Stomach (tissue), 4 donors: ENCODE results near the gene LTA4H.

Experiments used
- CTCF ChIP-seq, 7 experiments: fragments of 450-650 bp in 4 of 7; fragments of 200-600 bp in 3 of 7; sonication (generic) in 3 of 7; IDR thresholded peaks; one replicate each; pipeline ENCODE4 v1.5.1; 2016 to 2019; ENCODE audit warnings: antibody characterized with exemption in 7 of 7, control low read depth in 2 of 7, mild to moderate bottlenecking in 1 of 7
- EP300 ChIP-seq: sonication (generic); formaldehyde crosslinking; IDR thresholded peaks from one replicate; pipeline ENCODE4 v1.6.1; 2017; ENCODE audit warnings: antibody characterized with exemption
- POLR2A ChIP-seq, 4 donors: fragments of 450-650 bp; IDR thresholded peaks; one replicate each; pipeline ENCODE4 v1.6.1; 2016; ENCODE audit warnings: antibody characterized with exemption in 4 of 4, control low read depth in 2 of 4, mild to moderate bottlenecking in 1 of 4, moderate library complexity in 1 of 4

DNA sequence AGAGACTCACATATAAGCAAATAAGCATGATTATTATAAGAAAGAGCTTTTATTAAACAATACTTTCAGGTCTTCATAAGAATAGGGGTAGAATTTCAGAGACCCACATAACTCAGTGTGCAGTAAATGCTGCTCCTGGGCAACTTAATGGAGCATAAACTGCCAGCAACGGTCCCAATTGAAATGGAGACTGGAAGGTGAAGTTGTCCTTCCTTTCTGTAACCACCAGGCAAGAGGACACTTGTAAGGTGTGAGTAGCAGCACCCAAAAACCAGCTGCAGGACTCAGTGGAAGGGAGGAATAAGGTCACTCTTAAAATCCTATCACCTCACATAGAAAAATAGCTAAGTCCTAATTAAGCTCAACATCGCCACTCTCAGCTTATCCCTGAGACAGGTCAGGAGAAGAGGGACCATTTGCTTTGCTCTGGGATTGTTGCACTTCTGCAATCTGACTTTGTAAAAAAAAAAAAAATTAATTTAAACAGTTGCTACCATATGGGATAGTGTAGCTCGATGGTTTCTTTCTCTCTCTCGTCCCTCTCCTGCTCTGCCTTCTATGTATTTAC, 22.7 kb upstream of the LTA4H start:
- TF ChIP-seq CTCF (IDR thresholded peaks at IDR 0.05): no peak
- no peak for TF ChIP-seq POLR2A (IDR thresholded peaks at IDR 0.05)
- TF ChIP-seq EP300: no peak
